WTC11 (cell line): ENCODE results near the gene MYPN. TPM values are rescaled to one million over a fixed set of nuclear protein-coding genes. Genes with fewer than 3 reads are reported as not detected.

Source experiments
- ATAC-seq: fragments of 200-7000 bp; cut with Tn5 transposase; 2 replicates; pipeline ENCODE4 v1.10.0; 2021; ENCODE audit warnings: mild to moderate bottlenecking, moderate library complexity
- CTCF ChIA-PET: fragments of 300-600 bp; sonication (Branson Sonifier 250); formaldehyde crosslinking; loops from one replicate; lab custom pipeline; 2021; ENCODE audit warnings: antibody characterized with exemption; lab: Charles Lee
- POLR2A ChIA-PET: fragments of 350-600 bp; sonication (Branson Sonifier 250); formaldehyde crosslinking; loops from one replicate; lab custom pipeline; 2021; ENCODE audit warnings: antibody characterized with exemption; lab: Charles Lee
- DNase-seq: peaks from one replicate; pipeline ENCODE4 v3.0.0; 2021; ENCODE audit warnings: low spot score
- H3K27ac Mint-ChIP-seq: 2 replicates; pipeline ENCODE4 v1.8.0; 2021; ENCODE audit warnings: mixed read lengths
- H3K27me3 Mint-ChIP-seq: 2 replicates; pipeline ENCODE4 v1.8.0; 2021; ENCODE audit warnings: low read depth, mild to moderate bottlenecking, moderate library complexity, mixed read lengths
- H3K36me3 Mint-ChIP-seq: 2 replicates; pipeline ENCODE4 v1.8.0; 2021; ENCODE audit warnings: mixed read lengths
- H3K4me1 Mint-ChIP-seq: 2 replicates; pipeline ENCODE4 v1.8.0; 2022; ENCODE audit warnings: mixed read lengths
- H3K4me3 Mint-ChIP-seq: 2 replicates; pipeline ENCODE4 v1.8.0; 2021; ENCODE audit warnings: mild to moderate bottlenecking, moderate library complexity, mixed read lengths
- H3K9me3 Mint-ChIP-seq: 2 replicates; pipeline ENCODE4 v1.8.0; 2021; ENCODE audit warnings: mixed read lengths
- AFF4 ChIP-seq: sonication (generic); formaldehyde crosslinking; IDR thresholded peaks from 2 replicates; pipeline ENCODE4 v1.8.1; 2023; ENCODE audit warnings: mild to moderate bottlenecking, missing genetic modification reagents, borderline replicate concordance
- ATF1 ChIP-seq: sonication (generic); formaldehyde crosslinking; IDR thresholded peaks from 2 replicates; pipeline ENCODE4 v1.8.1; 2023; ENCODE audit warnings: mild to moderate bottlenecking, moderate library complexity, missing genetic modification reagents
- ELF4 ChIP-seq: sonication (generic); formaldehyde crosslinking; IDR thresholded peaks from 2 replicates; pipeline ENCODE4 v1.8.1; 2022; ENCODE audit warnings: low read depth, mild to moderate bottlenecking, moderate library complexity, missing genetic modification reagents
- KAT7 ChIP-seq: sonication (generic); formaldehyde crosslinking; IDR thresholded peaks from 2 replicates; pipeline ENCODE4 v1.8.1; 2023; ENCODE audit warnings: missing genetic modification reagents, mild to moderate bottlenecking, borderline replicate concordance
- NFE2L1 ChIP-seq: sonication (generic); formaldehyde crosslinking; IDR thresholded peaks from 2 replicates; pipeline ENCODE4 v1.8.1; 2023; ENCODE audit warnings: missing genetic modification reagents
- RORB ChIP-seq: fragments of 250-450 bp; sonication (Bioruptor Pico); IDR thresholded peaks from 2 replicates; pipeline ENCODE4 v1.9.0; 2021; ENCODE audit warnings: mild to moderate bottlenecking
- SMAD4 ChIP-seq: sonication (generic); formaldehyde crosslinking; IDR thresholded peaks from 2 replicates; pipeline ENCODE4 v1.8.0; 2022; ENCODE audit warnings: mild to moderate bottlenecking, missing genetic modification reagents
- TCF7 ChIP-seq: sonication (generic); formaldehyde crosslinking; IDR thresholded peaks from 2 replicates; pipeline ENCODE4 v1.8.0; 2022; ENCODE audit warnings: mild to moderate bottlenecking, low read depth, missing genetic modification reagents, moderate library complexity
- ZMAT4 ChIP-seq: fragments of 250-450 bp; sonication (Bioruptor Pico); IDR thresholded peaks from 2 replicates; pipeline ENCODE4 v1.9.0; 2021; ENCODE audit warnings: mild to moderate bottlenecking
- ZNF138 ChIP-seq: sonication (generic); formaldehyde crosslinking; conservative IDR thresholded peaks from 2 replicates; pipeline ENCODE4 v1.8.1; 2022; ENCODE audit warnings: mild to moderate bottlenecking, moderate library complexity, missing genetic modification reagents
- ZNF281 ChIP-seq: sonication (generic); formaldehyde crosslinking; IDR thresholded peaks from 2 replicates; pipeline ENCODE4 v1.8.0; 2023; ENCODE audit warnings: mild to moderate bottlenecking, missing genetic modification reagents
- total RNA-seq: library from RNA; stranded (reverse); gene quantifications from 3 replicates; pipeline ENCODE4 v1.2.3, GENCODE V29; 2021
- TF ChIP-seq, protein P1 (sequence below): fragments of 250-450 bp; sonication (Bioruptor Pico); IDR thresholded peaks from 2 replicates; pipeline ENCODE4 v1.9.0; 2021; ENCODE audit warnings: mild to moderate bottlenecking
- TF ChIP-seq, protein P2 (sequence below): sonication (generic); formaldehyde crosslinking; IDR thresholded peaks from 2 replicates; pipeline ENCODE4 v1.8.1; 2022; ENCODE audit warnings: low read depth, missing genetic modification reagents, borderline replicate concordance
- TF ChIP-seq, protein P3 (sequence below): sonication (generic); formaldehyde crosslinking; IDR thresholded peaks from 2 replicates; pipeline ENCODE4 v1.8.0; 2022; ENCODE audit warnings: mild to moderate bottlenecking, missing genetic modification reagents
- TF ChIP-seq, protein P4 (sequence below): sonication (generic); formaldehyde crosslinking; IDR thresholded peaks from 2 replicates; pipeline ENCODE4 v1.8.1; 2023; ENCODE audit warnings: mild to moderate bottlenecking, missing genetic modification reagents, moderate library complexity
- TF ChIP-seq, protein P5 (sequence below): sonication (generic); formaldehyde crosslinking; IDR thresholded peaks from 2 replicates; pipeline ENCODE4 v1.8.1; 2023; ENCODE audit warnings: mild to moderate bottlenecking, missing genetic modification reagents

Gene MYPN
- total RNA-seq, 1 experiment from 2014 or later = not detected

DNA sequence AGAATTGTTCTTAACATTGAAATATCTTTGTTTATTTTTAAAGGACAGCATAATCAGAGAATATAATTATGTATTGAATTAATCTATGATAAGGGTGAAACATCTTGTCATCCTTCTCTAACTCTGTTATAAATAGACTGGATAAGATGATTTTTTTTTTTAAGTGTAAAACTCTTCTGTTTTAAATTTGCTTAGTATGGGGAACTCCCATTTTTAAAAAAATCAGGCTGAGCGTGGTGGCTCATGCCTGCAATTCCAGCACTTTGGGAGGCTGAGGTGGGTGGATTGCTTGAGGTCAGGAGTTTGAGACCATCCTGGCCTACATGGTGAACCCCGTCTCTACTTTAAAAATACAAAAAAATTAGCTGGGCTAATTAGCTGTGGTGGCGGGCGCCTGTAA lies 24.8 kb upstream of the MYPN start:
- no peak for TF ChIP-seq RORB (CRISPR knock-in tag)
- TF ChIP-seq, protein P1, sequence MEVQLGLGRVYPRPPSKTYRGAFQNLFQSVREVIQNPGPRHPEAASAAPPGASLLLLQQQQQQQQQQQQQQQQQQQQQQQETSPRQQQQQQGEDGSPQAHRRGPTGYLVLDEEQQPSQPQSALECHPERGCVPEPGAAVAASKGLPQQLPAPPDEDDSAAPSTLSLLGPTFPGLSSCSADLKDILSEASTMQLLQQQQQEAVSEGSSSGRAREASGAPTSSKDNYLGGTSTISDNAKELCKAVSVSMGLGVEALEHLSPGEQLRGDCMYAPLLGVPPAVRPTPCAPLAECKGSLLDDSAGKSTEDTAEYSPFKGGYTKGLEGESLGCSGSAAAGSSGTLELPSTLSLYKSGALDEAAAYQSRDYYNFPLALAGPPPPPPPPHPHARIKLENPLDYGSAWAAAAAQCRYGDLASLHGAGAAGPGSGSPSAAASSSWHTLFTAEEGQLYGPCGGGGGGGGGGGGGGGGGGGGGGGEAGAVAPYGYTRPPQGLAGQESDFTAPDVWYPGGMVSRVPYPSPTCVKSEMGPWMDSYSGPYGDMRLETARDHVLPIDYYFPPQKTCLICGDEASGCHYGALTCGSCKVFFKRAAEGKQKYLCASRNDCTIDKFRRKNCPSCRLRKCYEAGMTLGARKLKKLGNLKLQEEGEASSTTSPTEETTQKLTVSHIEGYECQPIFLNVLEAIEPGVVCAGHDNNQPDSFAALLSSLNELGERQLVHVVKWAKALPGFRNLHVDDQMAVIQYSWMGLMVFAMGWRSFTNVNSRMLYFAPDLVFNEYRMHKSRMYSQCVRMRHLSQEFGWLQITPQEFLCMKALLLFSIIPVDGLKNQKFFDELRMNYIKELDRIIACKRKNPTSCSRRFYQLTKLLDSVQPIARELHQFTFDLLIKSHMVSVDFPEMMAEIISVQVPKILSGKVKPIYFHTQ (CRISPR knock-in tag) = no peak
- TF ChIP-seq, protein P2, sequence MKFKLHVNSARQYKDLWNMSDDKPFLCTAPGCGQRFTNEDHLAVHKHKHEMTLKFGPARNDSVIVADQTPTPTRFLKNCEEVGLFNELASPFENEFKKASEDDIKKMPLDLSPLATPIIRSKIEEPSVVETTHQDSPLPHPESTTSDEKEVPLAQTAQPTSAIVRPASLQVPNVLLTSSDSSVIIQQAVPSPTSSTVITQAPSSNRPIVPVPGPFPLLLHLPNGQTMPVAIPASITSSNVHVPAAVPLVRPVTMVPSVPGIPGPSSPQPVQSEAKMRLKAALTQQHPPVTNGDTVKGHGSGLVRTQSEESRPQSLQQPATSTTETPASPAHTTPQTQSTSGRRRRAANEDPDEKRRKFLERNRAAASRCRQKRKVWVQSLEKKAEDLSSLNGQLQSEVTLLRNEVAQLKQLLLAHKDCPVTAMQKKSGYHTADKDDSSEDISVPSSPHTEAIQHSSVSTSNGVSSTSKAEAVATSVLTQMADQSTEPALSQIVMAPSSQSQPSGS (CRISPR knock-in tag) = no peak
- no peak for TF ChIP-seq TCF7 (CRISPR knock-in tag)
- TF ChIP-seq, protein P3, sequence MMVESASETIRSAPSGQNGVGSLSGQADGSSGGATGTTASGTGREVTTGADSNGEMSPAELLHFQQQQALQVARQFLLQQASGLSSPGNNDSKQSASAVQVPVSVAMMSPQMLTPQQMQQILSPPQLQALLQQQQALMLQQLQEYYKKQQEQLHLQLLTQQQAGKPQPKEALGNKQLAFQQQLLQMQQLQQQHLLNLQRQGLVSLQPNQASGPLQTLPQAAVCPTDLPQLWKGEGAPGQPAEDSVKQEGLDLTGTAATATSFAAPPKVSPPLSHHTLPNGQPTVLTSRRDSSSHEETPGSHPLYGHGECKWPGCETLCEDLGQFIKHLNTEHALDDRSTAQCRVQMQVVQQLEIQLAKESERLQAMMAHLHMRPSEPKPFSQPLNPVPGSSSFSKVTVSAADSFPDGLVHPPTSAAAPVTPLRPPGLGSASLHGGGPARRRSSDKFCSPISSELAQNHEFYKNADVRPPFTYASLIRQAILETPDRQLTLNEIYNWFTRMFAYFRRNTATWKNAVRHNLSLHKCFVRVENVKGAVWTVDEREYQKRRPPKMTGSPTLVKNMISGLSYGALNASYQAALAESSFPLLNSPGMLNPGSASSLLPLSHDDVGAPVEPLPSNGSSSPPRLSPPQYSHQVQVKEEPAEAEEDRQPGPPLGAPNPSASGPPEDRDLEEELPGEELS = no peak
- no peak for TF ChIP-seq ZNF138
- no peak for TF ChIP-seq ATF1 (CRISPR knock-in tag)
- no peak for TF ChIP-seq ZNF281 (CRISPR knock-in tag)
- TF ChIP-seq, protein P4, sequence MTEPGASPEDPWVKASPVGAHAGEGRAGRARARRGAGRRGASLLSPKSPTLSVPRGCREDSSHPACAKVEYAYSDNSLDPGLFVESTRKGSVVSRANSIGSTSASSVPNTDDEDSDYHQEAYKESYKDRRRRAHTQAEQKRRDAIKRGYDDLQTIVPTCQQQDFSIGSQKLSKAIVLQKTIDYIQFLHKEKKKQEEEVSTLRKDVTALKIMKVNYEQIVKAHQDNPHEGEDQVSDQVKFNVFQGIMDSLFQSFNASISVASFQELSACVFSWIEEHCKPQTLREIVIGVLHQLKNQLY (CRISPR knock-in tag) = no peak
- TF ChIP-seq NFE2L1 = no peak
- TF ChIP-seq ZMAT4 = no peak
- no peak for TF ChIP-seq ELF4 (CRISPR knock-in tag)
- no peak for TF ChIP-seq SMAD4 (CRISPR knock-in tag)
- TF ChIP-seq, protein P5, sequence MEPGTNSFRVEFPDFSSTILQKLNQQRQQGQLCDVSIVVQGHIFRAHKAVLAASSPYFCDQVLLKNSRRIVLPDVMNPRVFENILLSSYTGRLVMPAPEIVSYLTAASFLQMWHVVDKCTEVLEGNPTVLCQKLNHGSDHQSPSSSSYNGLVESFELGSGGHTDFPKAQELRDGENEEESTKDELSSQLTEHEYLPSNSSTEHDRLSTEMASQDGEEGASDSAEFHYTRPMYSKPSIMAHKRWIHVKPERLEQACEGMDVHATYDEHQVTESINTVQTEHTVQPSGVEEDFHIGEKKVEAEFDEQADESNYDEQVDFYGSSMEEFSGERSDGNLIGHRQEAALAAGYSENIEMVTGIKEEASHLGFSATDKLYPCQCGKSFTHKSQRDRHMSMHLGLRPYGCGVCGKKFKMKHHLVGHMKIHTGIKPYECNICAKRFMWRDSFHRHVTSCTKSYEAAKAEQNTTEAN (CRISPR knock-in tag) = no peak
- no peak for TF ChIP-seq AFF4
- no peak for TF ChIP-seq KAT7 (CRISPR knock-in tag)
- no peaks in the 10 kb centered on the region for H3K27me3 Mint-ChIP-seq
- H3K36me3 Mint-ChIP-seq = no peaks in the 10 kb centered on the region
- DNase-seq (no peak), ATAC-seq (no peak)
- no peak overlapping the region for H3K4me3 Mint-ChIP-seq
- POLR2A ChIA-PET = interaction anchor here (0.7 kb wide), 1 partner anchor 19 kb away, joined by 5 read pairs; no protein-coding TSS in a partner anchor
- CTCF ChIA-PET = no interaction called here
- H3K4me1 Mint-ChIP-seq = peaks cover 30% of the 10 kb centered on the region
- no peak overlapping the region for H3K27ac Mint-ChIP-seq
- no peaks in the 10 kb centered on the region for H3K9me3 Mint-ChIP-seq
